GM21526 (cell line): Measurements from ENCODE around the gene CFAP157.

Source experiments
- ATAC-seq: cut with Tn5 transposase; IDR thresholded peaks from one replicate; pipeline ENCODE4 v1.9.1; 2021; ENCODE audit warnings: moderate library complexity; ENCODE audit not compliant: unreplicated experiment, low FRiP score

The CFAP157 gene

GRCh38 chr9:127692071-127692470 lies 14.7 kb upstream of the CFAP157 start:
- ATAC-seq, result no peak

- ATAC-seq, result no peak
Observed at GRCh38 chr9:127693143-127693542, 13.6 kb upstream of the CFAP157 start.

- ATAC-seq, result no peak
Observed at GRCh38 chr9:127693697-127694096, 13.1 kb upstream of the CFAP157 start.

- ATAC-seq, result no peak
Observed at GRCh38 chr9:127694890-127695720, 11.7 kb upstream of the CFAP157 start.

GRCh38 chr9:127697575-127697974 lies 9.2 kb upstream of the CFAP157 start:
- ATAC-seq, result no peak

- ATAC-seq, result no peak
Observed at GRCh38 chr9:127698386-127698785, 8.4 kb upstream of the CFAP157 start.

GRCh38 chr9:127698985-127699670 lies 7.7 kb upstream of the CFAP157 start:
- ATAC-seq, result peak; percentile 88

GRCh38 chr9:127700140-127700539 lies 6.6 kb upstream of the CFAP157 start:
- no peak for ATAC-seq

GRCh38 chr9:127700594-127701255 lies 6.1 kb upstream of the CFAP157 start:
- ATAC-seq, result no peak

- ATAC-seq, result no peak
Observed at GRCh38 chr9:127703289-127703946, 3.4 kb upstream of the CFAP157 start.

GRCh38 chr9:127705577-127706379 lies 1.0 kb upstream of the CFAP157 start:
- ATAC-seq, result no peak

- no peak for ATAC-seq
Observed at GRCh38 chr9:127707766-127708165, 978 bp downstream of the CFAP157 start.

- no peak for ATAC-seq
Observed at GRCh38 chr9:127708952-127709587, 2.3 kb downstream of the CFAP157 start.

- ATAC-seq, result no peak
Observed at GRCh38 chr9:127710204-127710783, 3.5 kb downstream of the CFAP157 start.

- no peak for ATAC-seq
Observed at GRCh38 chr9:127711226-127711701, 4.5 kb downstream of the CFAP157 start.

GRCh38 chr9:127711831-127712274 lies 5.1 kb downstream of the CFAP157 start:
- no peak for ATAC-seq

GRCh38 chr9:127712371-127712770 lies 5.6 kb downstream of the CFAP157 start:
- no peak for ATAC-seq

- no peak for ATAC-seq
Observed at GRCh38 chr9:127712867-127713266, 6.1 kb downstream of the CFAP157 start.
